ENCODE data around the gene CD81.
"Not testable (repeated sequence)": the region's sequence is repeated elsewhere in the genome, so short reads cannot be mapped to it uniquely, and the experiment has no call there.

Gene CD81, protein sequence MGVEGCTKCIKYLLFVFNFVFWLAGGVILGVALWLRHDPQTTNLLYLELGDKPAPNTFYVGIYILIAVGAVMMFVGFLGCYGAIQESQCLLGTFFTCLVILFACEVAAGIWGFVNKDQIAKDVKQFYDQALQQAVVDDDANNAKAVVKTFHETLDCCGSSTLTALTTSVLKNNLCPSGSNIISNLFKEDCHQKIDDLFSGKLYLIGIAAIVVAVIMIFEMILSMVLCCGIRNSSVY

DNA sequence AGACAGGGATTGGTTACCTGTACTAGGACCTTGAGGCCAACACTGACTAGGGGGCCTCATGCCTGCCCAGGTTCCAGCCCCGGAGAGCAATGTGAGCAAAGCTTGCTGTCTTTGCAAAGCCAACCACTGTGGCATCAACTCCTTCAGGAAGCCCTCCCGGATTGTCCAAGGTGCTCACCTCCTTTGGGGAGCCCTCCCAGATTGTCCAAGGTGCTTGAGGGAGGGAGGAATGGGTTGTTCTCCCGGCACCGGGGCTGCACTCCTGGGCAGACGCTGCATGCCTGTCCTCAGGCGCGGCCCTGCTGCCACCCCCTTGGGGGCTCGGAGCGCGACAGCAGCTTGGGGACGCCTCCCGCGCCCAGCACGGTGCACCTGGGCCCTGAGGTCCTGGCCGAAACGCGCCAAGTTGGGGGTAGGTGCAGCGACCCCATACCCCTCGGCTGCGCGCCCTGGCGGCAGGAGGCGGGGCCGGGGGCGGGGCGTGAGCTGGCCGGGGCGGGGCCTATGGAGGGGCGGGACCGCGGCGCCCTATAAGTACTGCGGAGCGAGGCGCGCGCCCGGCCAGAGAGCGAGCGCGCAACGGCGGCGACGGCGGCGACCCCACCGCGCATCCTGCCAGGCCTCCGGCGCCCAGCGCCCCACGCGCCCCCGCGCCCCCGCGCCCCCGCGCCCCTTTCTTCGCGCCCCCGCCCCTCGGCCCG lies at the start of gene CD81:
Gene CD81 (plus strand): TSS at position 560 of the 701 bp plus-strand sequence. CDS start 240 bp downstream, outside the sequence.
- DNase-seq, result no peak

- DNase-seq, result no peak
These were observed 49.1 kb upstream of the CD81 start for GRCh38 chr11:2328021-2328420.

- DNase-seq, result no peak
These were observed 48.3 kb upstream of the CD81 start for GRCh38 chr11:2328656-2329354.

GRCh38 chr11:2329551-2329950 lies 47.6 kb upstream of the CD81 start:
- DNase-seq, result no peak

- DNase-seq, result no peak
These were observed 46.4 kb upstream of the CD81 start for GRCh38 chr11:2330696-2331095.

DNA sequence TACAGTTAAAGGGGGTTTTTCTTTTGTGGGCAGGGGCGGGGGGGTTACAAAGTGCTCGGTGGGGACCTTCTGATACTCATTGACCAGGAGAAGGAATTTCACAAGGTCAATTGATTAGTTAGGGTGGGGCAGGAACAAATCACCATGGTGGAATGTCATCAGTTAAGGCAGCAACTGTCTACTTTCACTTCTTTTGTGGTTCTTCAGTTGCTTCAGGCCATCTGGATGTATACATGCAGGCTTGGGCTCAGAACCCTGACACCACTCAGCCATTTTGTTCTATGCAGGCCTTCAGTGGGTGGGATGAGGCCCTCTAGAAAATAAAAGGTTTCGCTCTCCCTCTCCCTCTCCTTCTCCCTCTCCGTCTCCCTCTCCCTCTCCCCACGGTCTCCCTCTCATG lies 45.7 kb upstream of the CD81 start:
- DNase-seq, result no peak

- DNase-seq, result not testable (repeated sequence)
These were observed 44.5 kb upstream of the CD81 start for GRCh38 chr11:2332569-2332968.

GRCh38 chr11:2333486-2334205 lies 43.5 kb upstream of the CD81 start:
- DNase-seq, result not testable (repeated sequence)

GRCh38 chr11:2335286-2335685 lies 41.8 kb upstream of the CD81 start:
- DNase-seq, result not testable (repeated sequence)

- DNase-seq, result not testable (repeated sequence)
These were observed 38.4 kb upstream of the CD81 start for GRCh38 chr11:2338760-2339159.

DNA sequence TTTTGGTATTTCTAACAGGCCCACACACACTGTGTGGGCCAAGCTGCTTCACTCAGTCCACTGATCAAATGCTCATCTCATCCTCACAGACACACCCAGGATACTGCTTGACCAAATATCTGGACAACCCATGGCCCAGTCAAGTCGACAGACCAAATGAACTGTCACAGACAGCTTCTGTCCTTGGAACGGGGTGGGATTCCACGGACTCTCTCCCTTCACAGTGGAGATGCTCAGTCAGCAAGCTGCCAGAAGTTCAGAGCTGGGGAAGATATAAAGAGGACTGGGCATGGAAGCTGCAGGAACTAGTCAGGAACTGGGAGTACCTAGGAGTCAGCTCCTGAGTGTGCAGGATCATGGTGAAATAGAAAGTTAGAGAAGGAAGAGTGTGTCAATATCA lies 34.6 kb upstream of the CD81 start:
- DNase-seq, result no peak

GRCh38 chr11:2342981-2343380 lies 34.1 kb upstream of the CD81 start:
- DNase-seq, result no peak

DNA sequence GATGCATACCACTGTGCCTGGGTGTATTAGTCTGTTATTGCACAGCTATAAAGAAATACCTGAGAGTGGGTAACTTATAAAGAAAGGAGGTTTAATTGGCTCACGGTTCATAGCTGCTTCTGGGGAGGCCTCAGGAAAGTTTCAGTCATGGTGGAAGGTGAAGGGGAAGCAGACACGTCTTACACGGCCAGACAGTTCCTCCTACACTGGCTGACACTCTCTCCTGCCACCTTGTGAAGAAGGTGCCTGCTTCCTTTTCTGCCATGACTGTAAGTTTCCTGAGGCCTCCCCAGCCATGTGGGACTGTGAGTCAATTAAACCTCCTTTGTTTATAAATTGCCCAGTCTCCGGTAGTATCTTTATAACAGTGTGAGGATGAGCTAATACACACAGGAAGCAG lies 33.6 kb upstream of the CD81 start:
- DNase-seq, result no peak

DNA sequence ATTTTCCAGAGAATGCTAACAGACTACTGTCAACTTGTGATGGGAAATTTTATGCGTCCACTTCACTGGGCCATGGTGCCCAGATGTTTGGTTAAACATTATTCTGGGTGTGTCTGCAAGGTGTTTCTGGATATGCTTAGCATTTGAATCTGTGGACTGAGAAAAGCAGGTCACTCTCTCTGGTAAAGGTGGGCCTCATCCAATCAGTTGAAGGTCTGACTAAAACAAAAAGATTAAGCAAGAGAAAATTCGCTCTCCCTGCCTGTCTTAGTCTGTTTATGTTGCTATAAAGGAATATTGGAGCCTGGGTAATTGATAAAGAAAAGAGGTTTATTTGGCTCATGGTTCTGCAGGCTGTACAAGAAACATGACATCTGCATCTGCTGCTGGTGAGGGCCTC lies 32.1 kb upstream of the CD81 start:
- DNase-seq, result no peak

- DNase-seq, result no peak
These were observed 31.1 kb upstream of the CD81 start for GRCh38 chr11:2346014-2346413.

- no peak for DNase-seq
These were observed 30.4 kb upstream of the CD81 start for GRCh38 chr11:2346586-2347307.

DNA sequence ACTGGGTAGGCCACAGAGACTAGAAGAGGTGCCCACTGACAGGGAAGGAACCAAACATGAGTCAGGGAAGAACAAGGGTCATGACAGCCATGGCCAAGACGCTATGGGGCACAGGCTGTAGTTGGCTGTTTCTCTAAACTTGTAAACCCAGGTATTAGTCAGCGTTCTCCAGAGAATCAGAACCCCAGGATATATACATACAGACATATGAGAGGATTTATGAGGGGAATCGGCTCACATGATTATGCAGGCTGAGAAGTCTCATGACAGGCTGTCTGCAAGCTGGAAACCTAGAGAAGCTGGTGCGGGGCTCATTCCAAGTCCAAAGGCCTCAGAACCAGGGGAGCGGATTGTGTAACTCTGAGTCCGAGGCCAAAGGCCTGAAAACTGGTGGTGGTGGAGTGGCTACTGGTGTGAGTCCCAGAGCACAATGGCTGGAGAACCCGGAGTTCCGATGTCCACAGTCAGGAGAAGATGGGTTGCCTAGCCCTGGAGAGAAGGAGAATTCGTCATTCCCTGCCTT lies 29.7 kb upstream of the CD81 start:
- DNase-seq, result no peak

- no peak for DNase-seq
These were observed 28.1 kb upstream of the CD81 start for GRCh38 chr11:2348986-2349385.

GRCh38 chr11:2351701-2352100 lies 25.4 kb upstream of the CD81 start:
- no peak for DNase-seq

- no peak for DNase-seq
These were observed 24.7 kb upstream of the CD81 start for GRCh38 chr11:2352420-2352819.

DNA sequence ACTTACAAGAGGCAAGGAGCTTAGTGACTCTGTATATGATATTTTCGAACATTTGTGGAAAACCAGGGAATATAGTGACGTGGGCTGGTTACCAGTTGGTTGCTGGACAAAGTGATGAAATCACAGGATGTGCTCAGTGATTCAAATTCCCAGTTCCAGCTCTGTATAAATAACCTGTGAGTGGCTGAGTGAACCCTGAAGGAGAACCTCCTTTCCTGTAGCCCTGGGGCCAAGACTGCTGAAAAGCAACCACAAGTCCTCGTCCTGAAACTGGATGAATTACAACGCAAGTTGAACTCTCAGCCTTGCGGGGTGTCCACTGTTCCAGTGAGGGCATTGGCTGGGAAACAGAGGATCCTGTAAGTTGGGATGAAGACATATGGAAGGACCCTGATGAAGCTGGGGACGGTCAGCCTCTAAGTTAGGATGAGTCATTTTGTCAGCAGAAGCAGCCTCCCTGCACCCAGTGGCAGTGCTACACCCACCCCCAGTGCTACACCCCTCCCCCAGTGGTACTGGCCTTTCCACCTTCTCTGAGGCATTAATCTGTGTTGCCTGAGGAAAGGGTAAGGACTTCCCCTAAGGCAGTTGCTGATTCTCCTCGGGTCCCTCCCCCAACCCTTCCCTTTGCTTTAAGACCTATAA lies 22.0 kb upstream of the CD81 start:
- no peak for DNase-seq

GRCh38 chr11:2357246-2357645 lies 19.9 kb upstream of the CD81 start:
- no peak for DNase-seq
